ENCODE measurements around the gene HSD17B8.
A peak's percentile ranks its signal among the peaks of the same experiment; 100 is the strongest.
"Not testable (repeated sequence)": the region's sequence is repeated elsewhere in the genome, so short reads cannot be mapped to it uniquely, and the experiment has no call there.

Gene HSD17B8

GRCh38 chr6:33206027-33206863 lies 1.8 kb downstream of the HSD17B8 start:
- DNase-seq (ENCODE audit: low read depth in 3 of 3) = no peak

GRCh38 chr6:33206864-33207551 lies 2.6 kb downstream of the HSD17B8 start:
- no peak for DNase-seq (ENCODE audit: low read depth in 3 of 3)

GRCh38 chr6:33207552-33208090 lies 3.2 kb downstream of the HSD17B8 start:
- no peak for DNase-seq (ENCODE audit: low read depth in 3 of 3)

- peak; percentile 81 to 83 (median 82) for DNase-seq (ENCODE audit: low read depth in 3 of 3)
These were observed 3.9 kb downstream of the HSD17B8 start, which contains the start of gene RING1 for GRCh38 chr6:33208091-33208967. Gene RING1, plus strand, starts transcription at chr6:33208500. Its CDS starts 323 bp downstream, at chr6:33208823.

- no peak for DNase-seq (ENCODE audit: low read depth in 3 of 3)
These were observed 5.4 kb downstream of the HSD17B8 start for GRCh38 chr6:33209856-33210255.

GRCh38 chr6:33211136-33211535 lies 6.7 kb downstream of the HSD17B8 start:
- DNase-seq (ENCODE audit: low read depth in 3 of 3) = no peak

- DNase-seq (ENCODE audit: low read depth in 3 of 3) = no peak
These were observed 7.4 kb downstream of the HSD17B8 start for GRCh38 chr6:33211666-33212422.

GRCh38 chr6:33212857-33213165 lies 8.4 kb downstream of the HSD17B8 start:
- DNase-seq (ENCODE audit: low read depth in 3 of 3) = no peak

- DNase-seq (ENCODE audit: low read depth in 3 of 3) = no peak
These were observed 8.9 kb downstream of the HSD17B8 start for GRCh38 chr6:33213166-33213988.

GRCh38 chr6:33213989-33214335 lies 9.5 kb downstream of the HSD17B8 start:
- DNase-seq (ENCODE audit: low read depth in 3 of 3) = no peak

- no peak for DNase-seq (ENCODE audit: low read depth in 3 of 3)
These were observed 11.0 kb downstream of the HSD17B8 start for GRCh38 chr6:33215271-33216116.

- no peak for DNase-seq (ENCODE audit: low read depth in 3 of 3)
These were observed 11.7 kb downstream of the HSD17B8 start for GRCh38 chr6:33216117-33216649.

- DNase-seq (ENCODE audit: low read depth in 3 of 3) = no peak
These were observed 12.8 kb downstream of the HSD17B8 start for GRCh38 chr6:33217246-33217645.

- no peak for DNase-seq (ENCODE audit: low read depth in 3 of 3)
These were observed 13.2 kb downstream of the HSD17B8 start for GRCh38 chr6:33217681-33218080.

GRCh38 chr6:33226503-33227120 lies 22.2 kb downstream of the HSD17B8 start:
- not testable (repeated sequence) for DNase-seq (ENCODE audit: low read depth in 3 of 3)

GRCh38 chr6:33235221-33235634 lies 30.8 kb downstream of the HSD17B8 start:
- no peak for DNase-seq (ENCODE audit: low read depth in 3 of 3)

GRCh38 chr6:33236328-33236727 lies 31.9 kb downstream of the HSD17B8 start:
- no peak for DNase-seq (ENCODE audit: low read depth in 3 of 3)

- no peak for DNase-seq (ENCODE audit: low read depth in 3 of 3)
These were observed 32.4 kb downstream of the HSD17B8 start for GRCh38 chr6:33236852-33237251.

- no peak for DNase-seq (ENCODE audit: low read depth in 3 of 3)
These were observed 33.3 kb downstream of the HSD17B8 start for GRCh38 chr6:33237741-33238140.

All from stimulated activated CD4-positive, alpha-beta T cell treated with anti-CD3 and anti-CD28 coated beads, TNF-alpha, amount 100 ng/mL, for 4 hours (primary cell).